Cerebellar nuclear complex (tissue), 1 donor: ENCODE results near the gene ZNF555.
"Not testable (repeated sequence)": the region's sequence is repeated elsewhere in the genome, so short reads cannot be mapped to it uniquely, and the experiment has no call there.

Experiments
- DNase-seq, 2 experiments: peaks; one replicate each; lab custom pipeline; 2025; lab: John Stamatoyannopoulos, UW

The ZNF555 gene

GRCh38 chr19:2840794-2841791, at the start of gene ZNF555:
TSS of gene ZNF555 (plus strand) at chr19:2841475. CDS start at chr19:2841573, 98 bp downstream.
- DNase-seq, result peak; percentile 84 to 95

GRCh38 chr19:2791876-2792275, 49.4 kb upstream of the ZNF555 start:
- no peak for DNase-seq

GRCh38 chr19:2792666-2793065, 48.6 kb upstream of the ZNF555 start:
- not testable (repeated sequence) for DNase-seq

- no peak for DNase-seq
Observed at GRCh38 chr19:2793126-2793525, 48.1 kb upstream of the ZNF555 start.

GRCh38 chr19:2793577-2793976, 47.7 kb upstream of the ZNF555 start:
- DNase-seq, result no peak

- DNase-seq, result no peak
Observed at GRCh38 chr19:2795827-2796658, 45.2 kb upstream of the ZNF555 start.

GRCh38 chr19:2796659-2797266, 44.5 kb upstream of the ZNF555 start:
- DNase-seq, result no peak

- no peak for DNase-seq
Observed at GRCh38 chr19:2797280-2797679, 44.0 kb upstream of the ZNF555 start.

GRCh38 chr19:2798158-2798685, 43.1 kb upstream of the ZNF555 start:
- DNase-seq, result no peak

- DNase-seq, result no peak
Observed at GRCh38 chr19:2798733-2799132, 42.5 kb upstream of the ZNF555 start.

- no peak for DNase-seq
Observed at GRCh38 chr19:2799273-2800020, 41.8 kb upstream of the ZNF555 start.

GRCh38 chr19:2800506-2800905, 40.8 kb upstream of the ZNF555 start:
- no peak for DNase-seq

GRCh38 chr19:2802826-2803225, 38.4 kb upstream of the ZNF555 start:
- no peak for DNase-seq

GRCh38 chr19:2803486-2804155, 37.7 kb upstream of the ZNF555 start:
- no peak for DNase-seq

GRCh38 chr19:2804156-2805004, 36.9 kb upstream of the ZNF555 start:
- DNase-seq, result no peak

GRCh38 chr19:2805261-2805900, 35.9 kb upstream of the ZNF555 start:
- DNase-seq, result no peak

- DNase-seq, result no peak
Observed at GRCh38 chr19:2805991-2806649, 35.2 kb upstream of the ZNF555 start.

- DNase-seq, result no peak
Observed at GRCh38 chr19:2806736-2807378, 34.4 kb upstream of the ZNF555 start.
